PC-3 (cell line): ENCODE results near the gene HHIPL1. TPM values are rescaled to one million over a fixed set of nuclear protein-coding genes. Genes with fewer than 3 reads are reported as not detected.

Experiments
- ATAC-seq: fragments of 200-7000 bp; cut with Tn5 transposase; 2 replicates; pipeline ENCODE4 v1.9.1; 2020; ENCODE audit warnings: mild to moderate bottlenecking, moderate library complexity
- BruUV-seq: library from RNA; stranded (reverse); fragments of 400-500 nt; replicated peaks from 2 replicates; lab custom pipeline; 2021; lab: Mats Ljungman, UMichigan
- CTCF ChIA-PET: fragments of 300-600 bp; sonication (Branson Sonifier 250); formaldehyde crosslinking; loops from one replicate; lab custom pipeline; 2022; ENCODE audit warnings: antibody characterized with exemption; lab: Charles Lee
- POLR2A ChIA-PET: fragments of 300-600 bp; sonication (Branson Sonifier 250); formaldehyde crosslinking; loops from one replicate; lab custom pipeline; 2022; ENCODE audit warnings: antibody characterized with exemption; ENCODE audit not compliant: unreplicated experiment; lab: Charles Lee
- DNase-seq: peaks from one replicate; pipeline ENCODE4 v3.0.0-alpha.2; 2015
- H2AFZ ChIP-seq: fragments of 300-600 bp; sonication (generic); 2 replicates; pipeline ENCODE4 v1.6.0; 2016; ENCODE audit warnings: antibody characterized with exemption, low read length
- H3F3A ChIP-seq: fragments of 300-600 bp; sonication (generic); one replicate; pipeline ENCODE4 v1.6.0; 2017; ENCODE audit warnings: antibody characterized with exemption, low read length, control low read depth, mild to moderate bottlenecking; ENCODE audit not compliant: unreplicated experiment
- H3K27ac ChIP-seq: fragments of 300-600 bp; sonication (generic); 2 replicates; pipeline ENCODE4 v1.5.1; 2016; ENCODE audit warnings: mild to moderate bottlenecking, low read length
- H3K27me3 ChIP-seq: fragments of 300-600 bp; sonication (generic); 2 replicates; pipeline ENCODE4 v1.6.1; 2016; ENCODE audit warnings: low read length, mixed read lengths
- H3K36me3 ChIP-seq: fragments of 300-600 bp; sonication (generic); 2 replicates; pipeline ENCODE4 v1.6.1; 2016; ENCODE audit warnings: low read depth, mixed run types, low read length, mixed read lengths
- H3K4me1 ChIP-seq: fragments of 300-600 bp; sonication (generic); 2 replicates; pipeline ENCODE4 v1.5.1; 2016; ENCODE audit warnings: low read length; ENCODE audit not compliant: insufficient read depth
- H3K4me2 ChIP-seq: fragments of 300-600 bp; sonication (generic); 2 replicates; pipeline ENCODE4 v1.6.0; 2016; ENCODE audit warnings: low read length
- H3K4me3 ChIP-seq: fragments of 300-600 bp; sonication (generic); 2 replicates; pipeline ENCODE4 v1.5.1; 2016; ENCODE audit warnings: mild to moderate bottlenecking, low read length, mixed read lengths
- H3K79me2 ChIP-seq: fragments of 300-600 bp; sonication (generic); 2 replicates; pipeline ENCODE4 v1.6.1; 2017; ENCODE audit warnings: low read length, mixed read lengths
- H3K9ac ChIP-seq: fragments of 300-600 bp; sonication (generic); 2 replicates; pipeline ENCODE4 v1.6.0; 2016; ENCODE audit warnings: mild to moderate bottlenecking, low read length
- H3K9me2 ChIP-seq: fragments of 300-600 bp; sonication (generic); replicated peaks from 2 replicates; pipeline ENCODE4 v1.6.1; 2016; ENCODE audit warnings: mixed run types, low read length, mixed read lengths
- H3K9me3 ChIP-seq: fragments of 300-600 bp; sonication (generic); 2 replicates; pipeline ENCODE4 v1.6.1; 2016; ENCODE audit warnings: low read length, mixed read lengths
- H4K20me1 ChIP-seq: fragments of 300-600 bp; sonication (generic); 2 replicates; pipeline ENCODE4 v1.6.1; 2016; ENCODE audit warnings: low read length, mixed read lengths
- CTCF ChIP-seq: fragments of 300-600 bp; sonication (generic); conservative IDR thresholded peaks from 2 replicates; pipeline ENCODE4 v1.5.1; 2017; ENCODE audit warnings: antibody characterized with exemption, low read depth, mild to moderate bottlenecking, low read length
- EZH2 ChIP-seq: fragments of 300-600 bp; sonication (generic); IDR thresholded peaks from one replicate; pipeline ENCODE4 v1.6.1; 2017; ENCODE audit warnings: antibody characterized with exemption, mild to moderate bottlenecking, low read length; ENCODE audit not compliant: unreplicated experiment
- EZH2phosphoT487 ChIP-seq: fragments of 300-600 bp; sonication (generic); IDR thresholded peaks from 2 replicates; pipeline ENCODE4 v1.6.1; 2018; ENCODE audit warnings: mild to moderate bottlenecking, antibody characterized with exemption, low read length, borderline replicate concordance
- intact Hi-C: fragments of 100-400 bp; cut with micrococcal nuclease; formaldehyde crosslinking; loops from 2 replicates; pipeline ENCODE4 v1.9.0; 2023
- total RNA-seq: library from RNA; depleted of rRNA; stranded (reverse); fragments of >200 nt; gene quantifications from 2 replicates; pipeline ENCODE4 v1.2.3, GENCODE V29; 2014

HHIPL1 gene
- total RNA-seq, 1 experiment from 2014 or later: 0.84 TPM

- DNase-seq (peak; percentile 3), ATAC-seq (peak; percentile 60)
- no peaks in the 10 kb centered on the region for H3F3A ChIP-seq
- H3K4me3 ChIP-seq: no peak overlapping the region
- no peak overlapping the region for H3K27ac ChIP-seq
- no peak overlapping the region for H3K9ac ChIP-seq
- no TSS peak for BruUV-seq
- H3K79me2 ChIP-seq: no peaks in the 10 kb centered on the region
- TF ChIP-seq EZH2 (no peak), EZH2phosphoT487 (no peak), CTCF (no peak)
- no peaks in the 10 kb centered on the region for H3K4me1 ChIP-seq
- no peaks in the 10 kb centered on the region for H3K9me3 ChIP-seq
- ChIA-PET POLR2A (no interaction called here), CTCF (no interaction called here)
- H3K9me2 ChIP-seq: no peaks in the 10 kb centered on the region
- no peak overlapping the region for H2AFZ ChIP-seq
- no peak overlapping the region for H3K4me2 ChIP-seq
- H3K36me3 ChIP-seq: no peaks in the 10 kb centered on the region
- H4K20me1 ChIP-seq: no peaks in the 10 kb centered on the region
- H3K27me3 ChIP-seq: no peaks in the 10 kb centered on the region
- intact Hi-C loops: no loop called here
Measured at GRCh38 chr14:99643343-99643742, 1.6 kb upstream of the HHIPL1 start.

- Histone ChIP-seq H3K36me3 (no peaks in the 10 kb centered on the region), H3K9me3 (no peaks in the 10 kb centered on the region), H3F3A (no peaks in the 10 kb centered on the region), H3K27ac (no peak overlapping the region), H3K4me2 (no peak overlapping the region), H4K20me1 (no peaks in the 10 kb centered on the region), H2AFZ (no peak overlapping the region), H3K4me1 (no peaks in the 10 kb centered on the region; the same call in 1 of the 2 replicates), H3K79me2 (no peaks in the 10 kb centered on the region), H3K9me2 (no peaks in the 10 kb centered on the region), H3K4me3 (no peak overlapping the region), H3K27me3 (no peaks in the 10 kb centered on the region), H3K9ac (no peak overlapping the region)
- no peak for ATAC-seq
- ChIA-PET POLR2A (no interaction called here), CTCF (no interaction called here)
- no peak for TF ChIP-seq EZH2
- TF ChIP-seq CTCF: no peak
- TF ChIP-seq EZH2phosphoT487: no peak
- DNase-seq: no peak
- intact Hi-C loops: no loop called here
- BruUV-seq: no TSS peak
Measured at GRCh38 chr14:99644035-99644587, 818 bp upstream of the HHIPL1 start.
